Loucy (cell line): ENCODE data around the gene FGR.
"Not testable (repeated sequence)": the region's sequence is repeated elsewhere in the genome, so short reads cannot be mapped to it uniquely, and the experiment has no call there.

Experiments
- H2AFZ ChIP-seq: fragments of 200-600 bp; sonication (generic); 2 replicates; pipeline ENCODE4 v1.6.0; 2016; ENCODE audit warnings: antibody characterized with exemption, mild to moderate bottlenecking, low read length, moderate library complexity
- H3F3A ChIP-seq: fragments of 200-600 bp; 2 replicates; pipeline ENCODE4 v1.6.0; 2016; ENCODE audit warnings: antibody characterized with exemption, low read depth, mild to moderate bottlenecking
- H3K27me3 ChIP-seq: fragments of 200-600 bp; sonication (generic); 2 replicates; pipeline ENCODE4 v1.6.1; 2014; ENCODE audit warnings: low read length, mild to moderate bottlenecking; ENCODE audit not compliant: insufficient read depth, poor library complexity, severe bottlenecking
- H3K36me3 ChIP-seq: fragments of 200-600 bp; sonication (generic); 2 replicates; pipeline ENCODE4 v1.6.1; 2016; ENCODE audit warnings: low read length; ENCODE audit not compliant: insufficient read depth
- H3K4me1 ChIP-seq: fragments of 200-600 bp; sonication (generic); 2 replicates; pipeline ENCODE4 v1.5.1; 2014; ENCODE audit warnings: low read length, mild to moderate bottlenecking; ENCODE audit not compliant: insufficient read depth, poor library complexity, severe bottlenecking
- H3K4me2 ChIP-seq: fragments of 200-600 bp; sonication (generic); 2 replicates; pipeline ENCODE4 v1.6.0; 2014; ENCODE audit warnings: antibody characterized with exemption, low read length, low read depth, mild to moderate bottlenecking; ENCODE audit not compliant: poor library complexity, severe bottlenecking
- H3K4me3 ChIP-seq: fragments of 200-600 bp; sonication (generic); 2 replicates; pipeline ENCODE4 v1.5.1; 2014; ENCODE audit warnings: low read length, mild to moderate bottlenecking, mixed read lengths; ENCODE audit not compliant: poor library complexity, severe bottlenecking
- H3K79me2 ChIP-seq: fragments of 200-600 bp; sonication (generic); 2 replicates; pipeline ENCODE4 v1.6.1; 2014; ENCODE audit warnings: low read length; ENCODE audit not compliant: insufficient read depth
- H3K9ac ChIP-seq: fragments of 200-600 bp; sonication (generic); 2 replicates; pipeline ENCODE4 v1.6.0; 2014; ENCODE audit warnings: mild to moderate bottlenecking, low read depth, low read length, moderate library complexity; ENCODE audit not compliant: poor library complexity, severe bottlenecking
- H3K9me2 ChIP-seq: fragments of 200-600 bp; sonication (generic); replicated peaks from 2 replicates; pipeline ENCODE4 v1.6.1; 2016; ENCODE audit warnings: low read depth, low read length, mixed read lengths
- H3K9me3 ChIP-seq: fragments of 200-600 bp; sonication (generic); 2 replicates; pipeline ENCODE4 v1.6.1; 2014; ENCODE audit warnings: mild to moderate bottlenecking, antibody characterized with exemption, low read length, low read depth; ENCODE audit not compliant: insufficient read depth
- H4K20me1 ChIP-seq: fragments of 200-600 bp; sonication (generic); 2 replicates; pipeline ENCODE4 v1.6.0; 2014; ENCODE audit warnings: antibody characterized with exemption, low read length, mild to moderate bottlenecking; ENCODE audit not compliant: insufficient read depth, poor library complexity, severe bottlenecking
- EZH2phosphoT487 ChIP-seq: fragments of 200-600 bp; IDR thresholded peaks from 2 replicates; pipeline ENCODE4 v1.6.1; 2018; ENCODE audit warnings: antibody characterized with exemption, mild to moderate bottlenecking, moderate library complexity, borderline replicate concordance
- TF ChIP-seq, protein P1 (sequence below): fragments of 200-600 bp; sonication (generic); conservative IDR thresholded peaks from 2 replicates; pipeline ENCODE4 v1.5.1; 2014; ENCODE audit warnings: mild to moderate bottlenecking, antibody characterized with exemption, low read length

Gene FGR

DNA sequence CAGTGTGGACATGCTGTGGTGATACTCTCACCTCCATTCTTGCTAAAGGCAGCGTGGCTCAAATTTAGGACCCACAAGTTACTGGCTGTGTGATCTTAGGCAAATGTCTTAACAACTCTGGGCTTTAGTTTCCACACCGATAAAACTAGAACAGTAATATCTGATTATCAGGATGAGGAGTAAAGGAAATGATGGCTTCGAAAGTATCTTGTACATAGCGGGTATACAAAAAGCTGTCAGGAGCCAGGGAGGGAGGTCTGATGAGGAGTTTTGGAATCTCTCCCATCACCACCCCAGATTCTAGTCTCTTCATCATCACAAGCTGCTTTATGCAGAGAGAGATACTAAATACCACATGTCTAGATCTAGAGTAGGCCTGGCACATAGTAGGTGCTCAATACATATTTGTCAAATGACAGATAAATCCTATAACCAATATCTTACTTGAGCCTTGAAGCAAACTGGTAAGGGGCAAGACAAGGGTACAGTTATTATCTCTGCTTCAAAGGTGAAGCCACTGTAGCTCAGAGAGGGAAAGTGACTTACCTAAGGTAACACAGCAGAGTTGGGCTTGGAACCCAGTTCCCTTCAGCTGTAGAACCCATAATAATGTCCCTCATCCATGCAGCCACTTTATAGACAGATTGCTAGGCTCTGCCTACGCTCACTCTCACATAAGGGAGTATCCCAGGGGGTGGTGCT, 9.5 kb upstream of the FGR start:
- Histone ChIP-seq H3K36me3 (no peaks in the 10 kb centered on the region), H4K20me1 (no peaks in the 10 kb centered on the region), H3K27me3 (no peaks in the 10 kb centered on the region), H3K9me2 (no peaks in the 10 kb centered on the region), H3K4me2 (no peak overlapping the region), H3K4me1 (peaks cover 3% of the 10 kb centered on the region), H3K4me3 (no peak overlapping the region), H3F3A (no peaks in the 10 kb centered on the region), H3K9ac (no peak overlapping the region), H3K79me2 (no peaks in the 10 kb centered on the region), H3K9me3 (no peaks in the 10 kb centered on the region), H2AFZ (peak overlapping the region; percentile 71)
- TF ChIP-seq EZH2phosphoT487 = no peak
- TF ChIP-seq, protein P1, sequence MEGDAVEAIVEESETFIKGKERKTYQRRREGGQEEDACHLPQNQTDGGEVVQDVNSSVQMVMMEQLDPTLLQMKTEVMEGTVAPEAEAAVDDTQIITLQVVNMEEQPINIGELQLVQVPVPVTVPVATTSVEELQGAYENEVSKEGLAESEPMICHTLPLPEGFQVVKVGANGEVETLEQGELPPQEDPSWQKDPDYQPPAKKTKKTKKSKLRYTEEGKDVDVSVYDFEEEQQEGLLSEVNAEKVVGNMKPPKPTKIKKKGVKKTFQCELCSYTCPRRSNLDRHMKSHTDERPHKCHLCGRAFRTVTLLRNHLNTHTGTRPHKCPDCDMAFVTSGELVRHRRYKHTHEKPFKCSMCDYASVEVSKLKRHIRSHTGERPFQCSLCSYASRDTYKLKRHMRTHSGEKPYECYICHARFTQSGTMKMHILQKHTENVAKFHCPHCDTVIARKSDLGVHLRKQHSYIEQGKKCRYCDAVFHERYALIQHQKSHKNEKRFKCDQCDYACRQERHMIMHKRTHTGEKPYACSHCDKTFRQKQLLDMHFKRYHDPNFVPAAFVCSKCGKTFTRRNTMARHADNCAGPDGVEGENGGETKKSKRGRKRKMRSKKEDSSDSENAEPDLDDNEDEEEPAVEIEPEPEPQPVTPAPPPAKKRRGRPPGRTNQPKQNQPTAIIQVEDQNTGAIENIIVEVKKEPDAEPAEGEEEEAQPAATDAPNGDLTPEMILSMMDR = no peak

- peak overlapping the region; percentile 71 for H2AFZ ChIP-seq
- peak overlapping the region; percentile 14 for H3K9ac ChIP-seq
Observed at GRCh38 chr1:27643600-27644368, 8.8 kb upstream of the FGR start.

DNA sequence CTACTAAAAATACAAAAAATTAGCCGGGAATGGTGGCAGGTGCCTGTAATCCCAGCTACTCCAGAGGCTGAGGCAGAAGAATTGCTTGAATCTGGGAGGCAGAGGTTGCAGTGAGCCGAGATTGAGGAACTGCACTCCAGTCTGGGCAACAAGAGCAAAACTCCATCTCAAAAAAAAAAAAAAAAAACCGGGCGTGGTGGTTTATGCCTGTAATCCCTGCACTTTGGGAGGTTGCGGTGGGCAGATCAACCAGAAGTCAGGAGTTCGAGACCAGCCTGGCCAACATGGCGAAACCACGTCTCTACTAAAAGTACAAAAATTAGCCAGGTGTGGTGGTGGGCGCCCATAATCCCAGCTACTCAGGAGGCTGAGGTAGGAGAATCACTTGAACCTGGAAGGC, 5.5 kb upstream of the FGR start:
- H3F3A ChIP-seq, H3K79me2 ChIP-seq, H2AFZ ChIP-seq, H3K9me2 ChIP-seq, H3K27me3 ChIP-seq, H3K4me2 ChIP-seq, H3K4me3 ChIP-seq, H4K20me1 ChIP-seq, H3K36me3 ChIP-seq, H3K9me3 ChIP-seq, H3K9ac ChIP-seq: not testable (repeated sequence)
- peaks cover 11% of the 10 kb centered on the region for H3K4me1 ChIP-seq

More at GRCh38 chr1:27643600-27644368, 8.8 kb upstream of the FGR start:
- Histone ChIP-seq H4K20me1 (no peaks in the 10 kb centered on the region), H3K79me2 (no peaks in the 10 kb centered on the region), H3K4me3 (no peak overlapping the region), H3K4me2 (no peak overlapping the region), H3K27me3 (no peaks in the 10 kb centered on the region), H3F3A (no peaks in the 10 kb centered on the region), H3K9me2 (no peaks in the 10 kb centered on the region), H3K36me3 (no peaks in the 10 kb centered on the region), H3K4me1 (peaks cover 3% of the 10 kb centered on the region), H3K9me3 (no peaks in the 10 kb centered on the region)
- TF ChIP-seq, protein P1 = peak; percentile 86
- TF ChIP-seq EZH2phosphoT487 = no peak
